GM10248 (cell line): ENCODE results near the gene RFT1.

Source experiments
- CTCF ChIA-PET: fragments of 300-600 bp; sonication (Branson Sonifier 250); formaldehyde crosslinking; extraction: SDS; loops from one replicate; lab custom pipeline; 2021; ENCODE audit warnings: antibody characterized with exemption; lab: Yijun Ruan, JAX
- POLR2A ChIA-PET: fragments of 350-650 bp; sonication (Branson Sonifier 250); formaldehyde crosslinking; extraction: SDS; loops from one replicate; lab custom pipeline; 2020; ENCODE audit warnings: antibody characterized with exemption; lab: Yijun Ruan, JAX
- DNase-seq: peaks from one replicate; pipeline ENCODE4 v3.0.0; 2012; ENCODE audit errors: extremely low spot score
- TF ChIP-seq, protein P1 (sequence below): IDR thresholded peaks from 2 replicates; pipeline ENCODE4 v1.5.1; 2012; ENCODE audit warnings: mild to moderate bottlenecking, low read depth; ENCODE audit errors: extremely low read depth, missing control alignments, control extremely low read depth

RFT1 gene

DNA sequence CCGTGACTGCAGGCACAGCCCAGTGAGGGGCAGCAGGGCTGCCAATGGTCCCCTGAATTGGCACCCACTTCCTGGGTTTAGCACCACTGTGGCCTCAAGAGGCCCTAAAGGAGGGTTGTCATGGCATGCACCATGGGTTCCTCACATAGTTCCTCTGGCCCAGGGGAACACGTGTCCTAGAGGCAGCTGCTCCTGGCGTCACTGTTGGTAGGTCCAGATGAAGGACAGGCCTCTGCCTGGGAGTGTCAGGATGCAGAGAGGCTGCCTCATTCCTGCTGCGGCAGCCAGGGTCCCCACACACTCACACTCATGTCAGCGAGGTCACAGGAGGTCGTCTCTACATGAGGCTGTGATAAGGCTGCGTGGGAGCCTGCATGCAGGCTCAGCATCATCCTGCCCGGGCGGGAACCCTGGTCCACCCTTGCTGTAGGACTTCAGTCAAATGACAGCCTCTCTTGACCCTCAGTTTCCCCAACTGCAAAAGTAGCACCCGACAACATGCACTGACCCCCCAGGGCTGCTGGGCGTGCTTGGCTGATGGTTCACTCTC, 58.3 kb downstream of the RFT1 start:
- no peak for DNase-seq
- ChIA-PET CTCF (interaction anchor here (0.7 to 3.0 kb wide), 12 partner anchors 8 to 330 kb away, joined by 3 to 7 read pairs (median 3); no protein-coding TSS in a partner anchor), POLR2A (no interaction called here)
- TF ChIP-seq, protein P1, sequence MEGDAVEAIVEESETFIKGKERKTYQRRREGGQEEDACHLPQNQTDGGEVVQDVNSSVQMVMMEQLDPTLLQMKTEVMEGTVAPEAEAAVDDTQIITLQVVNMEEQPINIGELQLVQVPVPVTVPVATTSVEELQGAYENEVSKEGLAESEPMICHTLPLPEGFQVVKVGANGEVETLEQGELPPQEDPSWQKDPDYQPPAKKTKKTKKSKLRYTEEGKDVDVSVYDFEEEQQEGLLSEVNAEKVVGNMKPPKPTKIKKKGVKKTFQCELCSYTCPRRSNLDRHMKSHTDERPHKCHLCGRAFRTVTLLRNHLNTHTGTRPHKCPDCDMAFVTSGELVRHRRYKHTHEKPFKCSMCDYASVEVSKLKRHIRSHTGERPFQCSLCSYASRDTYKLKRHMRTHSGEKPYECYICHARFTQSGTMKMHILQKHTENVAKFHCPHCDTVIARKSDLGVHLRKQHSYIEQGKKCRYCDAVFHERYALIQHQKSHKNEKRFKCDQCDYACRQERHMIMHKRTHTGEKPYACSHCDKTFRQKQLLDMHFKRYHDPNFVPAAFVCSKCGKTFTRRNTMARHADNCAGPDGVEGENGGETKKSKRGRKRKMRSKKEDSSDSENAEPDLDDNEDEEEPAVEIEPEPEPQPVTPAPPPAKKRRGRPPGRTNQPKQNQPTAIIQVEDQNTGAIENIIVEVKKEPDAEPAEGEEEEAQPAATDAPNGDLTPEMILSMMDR: no peak

DNA sequence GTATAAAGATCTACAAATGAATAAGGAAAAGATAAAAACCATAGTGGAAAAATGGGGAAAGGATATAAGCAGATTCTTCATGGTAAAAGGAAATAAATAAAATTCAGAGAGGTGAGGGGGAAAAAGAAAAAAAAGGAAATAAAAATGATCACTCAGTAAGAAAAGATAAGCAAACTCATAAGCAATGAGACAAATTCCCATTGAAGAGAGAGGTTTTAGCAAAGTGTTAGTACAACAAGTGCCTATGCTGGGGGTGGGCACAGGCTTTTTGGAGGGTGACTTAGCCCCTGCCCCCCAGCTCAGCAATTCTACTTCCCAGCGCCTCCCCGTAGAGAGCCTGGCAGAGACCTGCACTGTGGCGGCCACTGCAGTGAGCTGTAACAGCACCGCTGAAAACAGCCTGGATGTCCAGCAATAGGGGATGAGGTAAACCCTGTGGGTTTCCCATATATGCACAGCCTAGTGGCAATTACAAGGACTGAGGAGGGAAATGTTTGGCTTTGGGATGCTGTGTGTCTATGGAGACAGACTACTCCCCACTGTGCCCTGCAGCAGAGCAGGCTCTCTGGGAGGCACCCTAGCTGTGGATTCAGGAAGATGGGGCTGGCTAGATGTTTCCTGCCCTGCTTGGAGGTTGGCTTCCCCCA, 60.7 kb downstream of the RFT1 start:
- DNase-seq: no peak
- ChIA-PET CTCF (interaction anchor here (1.2 to 3.0 kb wide), 3 partner anchors 11 to 221 kb away, joined by 3 to 7 read pairs (median 4); no protein-coding TSS in a partner anchor), POLR2A (no interaction called here)
- TF ChIP-seq, protein P1: no peak

DNA sequence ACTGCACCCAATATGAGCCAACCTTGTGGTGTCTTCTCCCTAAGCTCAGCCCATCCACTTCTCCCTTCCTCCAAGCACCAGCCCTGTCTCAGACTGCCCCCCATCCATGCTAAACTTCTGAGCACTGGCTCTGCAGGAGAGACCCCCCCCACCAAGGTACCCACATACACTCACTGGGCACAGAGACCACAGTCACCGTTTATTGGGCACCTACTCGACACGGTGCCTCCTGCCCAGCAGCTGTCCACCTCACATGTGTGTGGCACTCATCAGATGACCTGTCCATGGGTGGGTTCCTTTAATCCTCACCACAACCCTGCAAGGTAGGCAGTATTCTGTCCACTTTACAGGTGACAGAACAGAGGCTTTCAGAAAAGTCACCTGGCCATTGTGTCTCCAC, 62.1 kb downstream of the RFT1 start:
- TF ChIP-seq, protein P1: no peak
- CTCF ChIA-PET: no interaction called here
- POLR2A ChIA-PET: no interaction called here
- DNase-seq: no peak

DNA sequence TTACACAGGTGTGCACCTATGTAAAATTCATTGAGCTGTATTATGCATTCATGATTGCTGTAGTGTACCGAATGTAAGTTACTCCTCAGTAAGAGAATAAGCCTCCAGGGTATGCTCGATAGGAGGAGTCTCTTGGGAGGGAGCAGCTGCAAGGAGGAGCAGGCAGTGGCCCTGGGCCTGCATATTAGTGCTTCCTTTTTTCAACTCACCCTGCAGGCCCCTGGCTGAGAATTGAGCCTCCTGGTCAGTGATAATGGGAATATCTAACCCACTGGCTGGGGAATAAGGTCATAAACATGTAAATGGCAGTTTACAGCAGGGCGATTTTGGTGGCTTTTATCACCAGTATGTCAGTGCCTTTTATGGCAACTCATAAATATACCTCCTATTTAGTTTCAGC, 62.7 kb downstream of the RFT1 start:
- POLR2A ChIA-PET: interaction anchor here (0.5 kb wide), 1 partner anchor 27 kb away, joined by 6 read pairs; no protein-coding TSS in a partner anchor
- no peak for DNase-seq
- TF ChIP-seq, protein P1: no peak
- CTCF ChIA-PET: no interaction called here

DNA sequence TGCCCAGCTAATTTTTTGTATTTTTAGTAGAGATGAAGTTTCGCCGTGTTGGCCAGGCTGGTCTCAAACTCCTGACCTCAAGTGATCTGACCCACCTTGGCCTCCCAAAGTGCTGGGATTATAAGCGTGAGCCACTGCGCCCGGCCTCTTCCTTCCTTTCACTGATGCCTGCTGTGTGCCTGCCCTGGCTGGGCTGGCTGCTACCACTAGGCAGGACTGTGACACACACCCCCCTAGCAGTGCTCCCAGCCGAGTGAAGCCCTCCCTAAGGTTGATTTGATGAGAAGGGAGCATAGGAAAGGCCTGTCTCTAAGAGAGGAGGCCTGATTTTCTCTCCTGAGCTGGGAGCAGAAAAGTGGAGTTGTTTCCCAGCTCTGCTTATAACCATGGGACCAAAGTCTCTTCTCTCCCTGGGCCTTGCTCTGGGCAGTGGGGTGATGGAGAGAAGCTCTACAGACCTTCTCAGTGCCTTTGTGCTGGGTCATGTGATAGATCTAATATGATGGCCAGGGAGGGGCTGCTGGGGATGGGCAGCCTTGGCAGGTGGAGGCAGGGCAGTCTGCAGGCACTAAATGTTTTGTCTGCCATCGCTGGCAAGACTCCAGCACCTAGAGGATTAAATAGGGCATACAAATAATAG, 64.3 kb downstream of the RFT1 start:
- ChIA-PET CTCF (no interaction called here), POLR2A (no interaction called here)
- DNase-seq: no peak
- TF ChIP-seq, protein P1: no peak

DNA sequence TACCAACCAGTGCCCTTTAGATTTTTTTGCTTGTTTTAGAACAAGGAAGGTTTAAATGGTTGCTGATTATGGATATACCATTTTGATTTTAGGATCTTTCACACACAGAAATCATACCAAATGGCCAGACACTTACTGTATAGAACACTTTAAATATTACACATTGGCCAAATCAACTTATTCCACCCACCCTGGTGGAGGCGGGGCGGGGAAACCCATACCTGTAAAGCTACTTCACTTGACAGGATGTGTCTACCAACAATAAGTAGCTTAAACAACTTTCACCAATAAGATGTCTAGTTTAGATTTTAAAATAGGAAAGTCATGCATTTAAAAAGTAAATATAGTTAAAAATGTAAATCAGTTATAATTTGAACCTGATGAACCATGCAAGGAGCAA, 67.3 kb downstream of the RFT1 start:
- TF ChIP-seq, protein P1: no peak
- CTCF ChIA-PET: no interaction called here

More for the DNA sequence above, 67.3 kb downstream of the RFT1 start:
- no peak for DNase-seq
- POLR2A ChIA-PET: no interaction called here
